ENCODE data around the gene LDLRAD1.

- TF ChIP-seq CTCF (IDR thresholded peaks at IDR 0.05), result no peak
- TF ChIP-seq POLR2A (IDR thresholded peaks at IDR 0.05), result no peak
Observed at GRCh38 chr1:53971718-53972117, 46.3 kb downstream of the LDLRAD1 start.
